ENCODE results near the gene AUTS2. TPM values are rescaled to one million over a fixed set of nuclear protein-coding genes. Genes with fewer than 3 reads are reported as not detected.

Gene AUTS2
- total RNA-seq, 2 donors from 2014 or later: 8.6 TPM

DNA sequence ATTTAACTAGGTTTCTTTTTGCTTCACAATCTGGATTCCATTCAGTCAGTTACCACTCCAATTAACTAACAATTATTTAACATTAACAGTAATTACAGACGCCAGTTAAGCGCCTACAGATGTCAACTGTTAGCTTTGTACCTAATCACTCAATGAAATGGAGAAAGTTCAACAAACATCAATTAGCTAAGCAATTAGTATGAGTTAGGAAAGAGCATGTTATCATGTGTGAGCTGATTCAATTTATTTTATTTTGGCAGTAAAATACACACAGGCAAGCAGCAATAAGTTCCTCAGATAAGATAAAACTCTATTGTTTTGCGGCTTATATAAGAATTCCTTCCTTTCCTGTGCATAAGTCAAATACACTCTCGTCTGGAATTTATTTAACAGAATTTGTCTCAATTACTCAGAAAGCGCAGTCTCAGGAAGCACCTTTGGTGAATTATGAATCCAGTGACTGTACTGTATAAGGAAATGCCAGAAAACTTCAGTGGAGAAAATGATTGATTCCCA lies 1106.6 kb downstream of the AUTS2 start:
- no peak for TF ChIP-seq CTCF (IDR thresholded peaks at IDR 0.05)
- Histone ChIP-seq H3K4me3 (no peak overlapping the region), H3K4me1 (peaks cover 0 to 22% of the 10 kb centered on the region in 2 donors), H3K36me3 (no peaks in the 10 kb centered on the region), H3K9me3 (no peaks in the 10 kb centered on the region), H3K27ac (no peak overlapping the region), H3K27me3 (no peaks in the 10 kb centered on the region)
- DNase-seq (ENCODE audit: low spot score): no peak

DNA sequence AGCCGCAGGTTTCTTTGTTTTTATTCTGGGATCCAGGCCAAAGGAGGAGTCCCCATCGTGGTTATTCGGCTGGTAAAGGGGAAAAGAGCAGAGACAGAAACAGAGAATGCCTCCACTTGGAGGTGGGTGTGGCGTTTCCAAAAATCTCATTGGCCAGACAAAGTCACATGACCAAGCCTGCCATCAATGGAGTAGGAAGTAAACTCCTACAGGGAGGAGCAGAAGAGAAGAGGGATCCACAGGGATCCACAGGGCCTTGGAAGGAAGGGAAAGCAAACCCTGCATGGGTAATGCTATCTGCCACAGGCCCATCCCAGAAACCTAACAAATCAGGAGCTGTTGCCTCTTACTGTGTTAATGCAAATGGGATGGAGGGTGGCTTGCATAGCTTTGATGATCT lies 1107.9 kb downstream of the AUTS2 start:
- no peak for TF ChIP-seq CTCF (IDR thresholded peaks at IDR 0.05)
- no peak for DNase-seq (ENCODE audit: low spot score)
- H3K4me3 ChIP-seq: no peak overlapping the region
- H3K27ac ChIP-seq: no peak overlapping the region
- H3K4me1 ChIP-seq: peaks cover 0 to 35% of the 10 kb centered on the region in 2 donors
- no peaks in the 10 kb centered on the region for H3K36me3 ChIP-seq
- H3K27me3 ChIP-seq: no peaks in the 10 kb centered on the region
- H3K9me3 ChIP-seq: no peaks in the 10 kb centered on the region

- no peak for TF ChIP-seq CTCF (IDR thresholded peaks at IDR 0.05)
- H3K27ac ChIP-seq: no peak overlapping the region
- no peak for DNase-seq (ENCODE audit: low spot score)
- H3K27me3 ChIP-seq: no peaks in the 10 kb centered on the region
- no peak overlapping the region for H3K4me3 ChIP-seq
- H3K4me1 ChIP-seq: peaks cover 0 to 35% of the 10 kb centered on the region in 2 donors
- no peaks in the 10 kb centered on the region for H3K36me3 ChIP-seq
- H3K9me3 ChIP-seq: no peaks in the 10 kb centered on the region
Measured at GRCh38 chr7:70706698-70707097, 1108.4 kb downstream of the AUTS2 start.

DNA sequence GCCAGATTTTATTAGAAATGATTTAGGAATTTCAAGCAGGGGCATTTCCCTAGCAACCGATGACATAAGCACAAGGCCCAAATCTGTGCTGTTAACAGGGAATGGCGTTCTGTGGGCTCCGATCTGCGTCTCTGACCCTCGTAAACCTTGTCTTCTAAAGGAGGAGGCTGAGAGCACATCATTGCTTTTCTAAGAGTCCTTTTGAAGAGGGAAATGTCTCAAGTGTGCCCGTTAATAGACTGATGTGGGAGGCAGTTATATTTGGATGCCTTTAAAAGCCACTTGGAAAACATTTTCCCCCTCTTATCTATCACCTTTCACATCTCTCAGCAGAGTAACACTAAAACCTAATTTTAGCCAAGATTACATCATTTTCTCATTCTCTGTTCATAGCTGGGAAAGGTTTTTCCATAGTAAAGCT lies 1109.6 kb downstream of the AUTS2 start:
- Histone ChIP-seq H3K4me3 (no peak overlapping the region), H3K27me3 (no peaks in the 10 kb centered on the region), H3K27ac (no peak overlapping the region), H3K36me3 (no peaks in the 10 kb centered on the region), H3K4me1 (peaks cover 0 to 35% of the 10 kb centered on the region in 2 donors), H3K9me3 (no peaks in the 10 kb centered on the region)
- no peak for TF ChIP-seq CTCF (IDR thresholded peaks at IDR 0.05)
- DNase-seq (ENCODE audit: low spot score): no peak

GRCh38 chr7:70710011-70710480 lies 1111.8 kb downstream of the AUTS2 start:
- DNase-seq (ENCODE audit: low spot score): no peak
- Histone ChIP-seq H3K36me3 (no peaks in the 10 kb centered on the region), H3K4me3 (no peak overlapping the region), H3K27me3 (no peaks in the 10 kb centered on the region), H3K27ac (no peak overlapping the region), H3K9me3 (no peaks in the 10 kb centered on the region), H3K4me1 (peaks cover 0 to 35% of the 10 kb centered on the region in 2 donors)
- no peak for TF ChIP-seq CTCF (IDR thresholded peaks at IDR 0.05)

DNA sequence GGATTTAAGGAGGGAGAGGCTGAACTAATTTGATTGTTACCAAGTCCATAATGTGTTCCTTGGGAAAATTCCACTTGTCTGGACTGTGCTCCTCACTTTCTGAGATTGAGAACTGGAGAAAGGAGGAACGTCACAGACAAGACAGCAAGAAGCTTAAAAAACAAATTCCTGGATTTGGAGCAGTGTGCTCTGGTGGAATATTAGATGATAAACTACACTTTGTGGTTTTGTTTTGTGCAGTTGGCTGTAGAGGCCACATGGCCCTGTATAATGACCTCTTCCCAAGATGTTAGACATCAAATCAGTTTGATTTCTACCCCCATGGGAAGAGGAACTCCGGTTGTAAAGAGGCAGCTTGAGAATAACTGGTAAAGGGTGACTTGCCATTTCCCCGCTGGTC lies 1112.4 kb downstream of the AUTS2 start:
- no peaks in the 10 kb centered on the region for H3K27me3 ChIP-seq
- H3K4me1 ChIP-seq: peaks cover 0 to 35% of the 10 kb centered on the region in 2 donors
- H3K4me3 ChIP-seq: no peak overlapping the region
- no peak for TF ChIP-seq CTCF (IDR thresholded peaks at IDR 0.05)
- no peak overlapping the region for H3K27ac ChIP-seq
- no peaks in the 10 kb centered on the region for H3K9me3 ChIP-seq
- no peak for DNase-seq (ENCODE audit: low spot score)
- no peaks in the 10 kb centered on the region for H3K36me3 ChIP-seq

All from right atrium auricular region (tissue), 2 donors.